GM19467 (cell line): ENCODE measurements around the gene ZBTB46.
"Not testable (repeated sequence)": the region's sequence is repeated elsewhere in the genome, so short reads cannot be mapped to it uniquely, and the experiment has no call there.

Experiments
- ATAC-seq: cut with Tn5 transposase; IDR thresholded peaks from one replicate; pipeline ENCODE4 v1.9.1; 2021; ENCODE audit warnings: mild to moderate bottlenecking, moderate library complexity; ENCODE audit not compliant: unreplicated experiment

Gene ZBTB46

DNA sequence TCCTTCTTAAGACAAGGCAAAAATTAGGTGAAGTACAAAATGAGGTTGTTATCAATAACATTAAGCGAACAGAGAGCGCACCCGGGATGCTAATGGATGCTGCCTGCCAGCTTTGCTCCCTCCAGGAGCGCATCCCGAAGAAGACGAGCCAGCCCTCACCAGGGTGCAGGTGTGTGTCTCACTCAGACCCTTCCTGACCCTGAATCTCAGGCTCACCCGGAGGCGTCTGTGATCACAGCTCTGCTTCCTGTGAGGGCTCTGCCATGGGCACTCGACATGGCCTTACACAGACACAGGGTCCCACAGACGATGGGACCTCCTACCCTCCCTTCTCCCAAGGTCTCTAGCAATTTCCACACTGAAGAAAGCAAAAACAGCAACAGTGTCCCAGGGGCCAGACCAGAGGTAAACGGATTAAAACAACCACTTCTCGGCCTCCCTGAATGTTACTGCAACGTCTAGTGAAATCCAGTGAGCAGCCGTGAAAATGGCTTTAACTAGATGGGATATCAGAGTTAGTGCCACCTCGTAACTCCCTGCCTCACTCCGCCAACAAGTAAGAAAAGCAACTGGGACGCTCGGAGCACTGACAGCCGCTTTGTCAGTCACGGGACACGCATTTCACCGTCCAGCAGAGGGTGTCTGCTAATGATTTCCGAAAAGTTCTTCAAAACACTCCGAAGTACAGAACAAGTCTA lies 11.7 kb downstream of the ZBTB46 start:
- ATAC-seq = no peak

DNA sequence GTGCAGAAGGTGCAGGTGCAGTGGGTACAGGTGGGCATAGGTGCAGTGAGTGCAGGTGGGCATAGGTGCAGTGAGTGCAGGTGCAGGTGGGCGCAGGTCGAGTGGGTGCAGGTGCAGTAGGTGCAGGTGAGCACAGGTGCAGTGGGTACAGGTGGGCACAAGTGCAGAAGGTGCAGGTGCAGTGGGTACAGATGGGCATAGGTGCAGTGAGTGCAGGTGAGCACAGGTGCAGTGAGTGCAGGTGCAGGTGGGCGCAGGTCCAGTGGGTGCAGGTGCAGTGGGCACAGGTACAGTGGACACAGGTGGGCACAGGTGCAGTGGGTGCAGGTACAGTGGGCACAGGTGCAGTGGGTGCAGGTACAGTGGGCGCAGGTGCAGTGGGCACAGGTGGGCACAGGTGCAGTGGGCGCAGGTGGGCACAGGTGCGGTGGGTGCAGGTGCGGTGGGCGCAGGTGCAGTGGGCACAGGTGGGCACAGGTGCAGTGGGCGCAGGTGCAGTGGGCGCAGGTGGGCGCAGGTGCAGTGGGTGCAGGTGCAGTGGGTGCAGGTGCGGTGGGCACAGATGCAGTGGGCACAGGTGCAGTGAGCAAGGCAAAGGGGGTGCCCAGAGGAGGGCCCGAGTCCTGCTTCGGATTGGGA lies 15.3 kb downstream of the ZBTB46 start:
- no peak for ATAC-seq

DNA sequence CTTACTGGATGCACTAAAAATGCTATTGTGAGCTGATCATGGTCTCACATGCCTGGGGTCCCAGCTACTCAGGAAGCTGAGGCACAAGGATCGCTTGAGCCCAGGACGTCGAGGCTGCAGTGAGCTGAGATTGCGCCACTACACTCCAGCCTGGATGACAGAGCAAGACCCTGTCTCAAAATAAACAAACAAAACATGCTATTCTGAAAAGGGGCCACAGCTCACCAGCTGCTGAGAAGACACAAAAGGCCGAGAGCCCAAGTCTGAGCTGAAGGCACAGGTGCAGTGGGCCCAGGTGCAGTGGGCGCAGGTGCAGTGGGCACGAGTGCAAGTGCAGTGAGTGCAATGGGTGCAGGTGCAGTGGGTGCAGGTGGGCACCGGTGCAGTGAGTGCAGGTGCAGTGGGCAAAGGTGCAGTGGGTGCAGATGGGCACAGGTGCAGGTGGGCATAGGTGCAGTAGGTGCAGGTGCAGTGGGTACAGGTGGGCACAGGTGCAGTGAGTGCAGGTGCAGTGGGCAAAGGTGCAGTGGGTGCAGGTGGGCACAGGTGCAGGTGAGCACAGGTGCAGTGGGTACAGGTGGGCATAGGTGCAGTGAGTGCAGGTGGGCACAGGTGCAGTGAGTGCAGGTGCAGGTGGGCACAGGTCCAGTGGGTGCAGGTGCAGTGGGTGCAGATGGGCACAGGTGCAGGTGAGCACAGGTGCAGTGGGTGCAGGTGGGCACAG lies 16.0 kb downstream of the ZBTB46 start:
- no peak for ATAC-seq

DNA sequence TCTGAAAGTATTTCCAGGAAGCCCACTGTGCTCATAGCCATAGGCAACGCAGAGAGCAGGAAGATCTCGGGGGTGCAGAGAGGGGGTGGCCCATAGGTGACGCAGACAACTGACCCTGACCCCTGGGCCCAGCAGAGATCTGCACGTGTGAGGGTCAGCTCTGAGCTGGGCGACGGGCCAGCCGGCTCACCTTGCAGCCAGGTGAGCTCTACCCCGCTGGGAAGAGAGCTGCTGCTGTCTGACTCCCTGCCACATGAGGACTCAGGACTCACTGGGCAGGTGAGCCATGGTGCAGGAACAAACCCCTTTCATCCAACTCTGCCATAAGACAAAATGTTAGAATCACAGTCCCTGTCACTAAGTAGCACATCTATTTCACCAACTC lies 19.6 kb downstream of the ZBTB46 start:
- no peak for ATAC-seq

DNA sequence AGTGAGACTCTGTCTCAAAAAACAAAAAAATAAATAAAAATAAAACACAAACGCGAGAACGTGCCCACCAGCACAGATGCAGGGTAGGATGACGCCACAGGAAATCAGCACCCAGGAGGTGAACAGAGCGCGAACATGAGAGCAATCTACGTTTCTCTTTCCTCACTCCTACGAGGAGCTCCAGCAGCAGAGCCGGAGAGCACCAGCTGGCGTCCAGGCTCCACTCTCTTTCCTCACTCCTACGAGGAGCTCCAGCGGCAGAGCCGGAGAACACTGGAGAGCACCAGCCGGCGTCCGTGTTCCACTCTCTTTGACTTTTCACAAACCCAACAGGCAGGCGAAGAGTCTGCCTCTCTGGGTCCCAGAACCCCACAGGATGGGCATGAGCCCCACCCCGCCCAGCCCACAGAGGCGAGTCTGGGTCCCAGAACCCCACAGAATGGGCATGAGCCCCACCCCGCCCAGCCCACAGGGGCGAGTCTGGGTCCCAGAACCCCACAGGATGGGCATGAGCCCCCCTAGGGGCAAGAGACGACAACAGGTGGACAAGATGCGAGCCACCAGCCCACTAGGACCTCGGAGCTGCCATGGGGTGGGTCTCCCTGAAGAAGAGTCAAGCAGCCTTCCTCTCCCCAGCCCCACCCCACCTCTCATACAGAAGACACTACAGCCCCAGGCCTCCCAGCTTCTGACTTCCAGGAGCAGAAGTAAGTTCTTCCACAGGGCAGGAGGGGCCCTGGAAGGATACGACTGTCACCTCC lies 20.2 kb downstream of the ZBTB46 start:
- ATAC-seq = no peak

DNA sequence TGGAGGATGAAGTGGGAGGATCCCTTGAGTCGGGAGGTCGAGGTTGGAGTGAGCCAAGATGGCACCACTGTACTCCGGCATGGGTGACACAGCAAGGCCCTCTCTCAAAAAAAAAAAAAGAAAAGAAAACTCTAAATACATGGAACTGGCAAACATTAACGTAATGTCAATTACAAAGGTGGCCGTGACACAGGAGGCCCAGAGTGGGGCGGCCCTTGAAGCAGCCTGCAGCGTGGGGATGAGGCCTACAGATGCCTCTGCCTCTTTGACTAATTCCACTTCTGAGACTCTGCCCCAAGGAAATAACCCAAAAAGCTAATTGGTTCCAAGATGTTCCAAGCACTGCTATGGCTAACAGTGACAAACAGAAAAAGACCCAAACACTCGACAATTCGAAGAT lies 21.2 kb downstream of the ZBTB46 start:
- no peak for ATAC-seq

DNA sequence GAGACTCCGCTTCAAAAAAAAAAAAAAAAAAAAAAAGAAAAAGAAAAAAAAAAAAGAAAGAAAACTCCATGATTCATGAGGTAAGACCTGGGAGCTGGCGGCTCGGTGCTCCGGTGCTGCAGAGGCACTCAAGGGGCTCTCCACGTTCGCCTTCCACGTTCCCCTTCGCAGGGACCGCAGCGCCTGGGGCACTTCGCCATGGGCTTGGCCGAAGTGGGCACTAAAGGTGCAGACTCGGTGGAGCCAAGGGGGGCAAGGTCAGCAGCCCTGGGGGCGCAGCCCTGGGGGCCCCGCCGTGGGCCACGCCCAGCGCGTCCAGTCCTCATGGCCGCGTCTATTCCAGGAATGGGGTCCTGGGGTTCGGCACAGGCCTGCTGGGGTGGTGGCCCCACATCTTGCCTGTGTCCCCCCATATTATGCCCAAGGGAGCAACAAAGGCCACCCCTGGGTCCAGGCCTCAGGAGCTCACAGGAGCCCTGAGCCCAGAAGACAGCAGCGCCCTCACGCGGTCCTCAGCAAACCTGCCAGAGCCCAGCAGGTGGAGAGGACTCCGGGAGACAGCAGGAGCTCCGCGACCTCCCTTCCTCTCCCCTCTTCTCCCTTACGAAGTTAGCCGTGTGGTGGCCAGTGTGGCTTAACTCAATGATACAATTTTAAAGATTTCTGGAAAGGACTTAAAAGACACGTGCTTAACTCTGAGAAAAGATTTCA lies 21.9 kb downstream of the ZBTB46 start:
- ATAC-seq = no peak

DNA sequence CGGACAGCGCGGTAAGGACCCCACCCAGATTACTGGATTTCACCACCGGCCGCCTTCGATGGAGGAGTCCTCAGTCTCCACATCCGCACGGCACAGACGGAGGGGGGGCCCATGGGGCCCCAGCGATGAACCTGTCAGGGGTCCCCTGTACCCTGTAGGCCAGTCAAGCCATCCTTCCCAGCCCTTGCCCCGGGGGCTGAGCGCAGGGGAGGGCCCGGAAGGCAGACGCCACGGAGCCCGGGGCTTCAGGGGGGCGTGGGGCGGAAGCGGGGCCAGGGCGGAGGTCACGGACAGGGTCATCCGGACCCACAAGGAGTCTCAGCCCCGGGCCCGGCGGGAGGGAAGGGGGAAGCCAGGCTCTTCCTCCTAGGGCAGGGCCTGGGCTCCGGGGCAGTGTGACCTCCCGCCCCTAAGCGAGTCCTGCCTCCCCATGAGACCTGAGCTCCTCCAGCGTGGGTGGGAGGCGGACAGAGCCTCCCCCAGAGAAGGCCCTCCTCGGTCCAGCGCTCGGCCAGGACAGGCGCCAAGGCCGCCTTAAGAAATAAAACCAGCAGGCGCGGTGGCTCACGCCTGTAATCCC lies 22.8 kb downstream of the ZBTB46 start:
- ATAC-seq = no peak

DNA sequence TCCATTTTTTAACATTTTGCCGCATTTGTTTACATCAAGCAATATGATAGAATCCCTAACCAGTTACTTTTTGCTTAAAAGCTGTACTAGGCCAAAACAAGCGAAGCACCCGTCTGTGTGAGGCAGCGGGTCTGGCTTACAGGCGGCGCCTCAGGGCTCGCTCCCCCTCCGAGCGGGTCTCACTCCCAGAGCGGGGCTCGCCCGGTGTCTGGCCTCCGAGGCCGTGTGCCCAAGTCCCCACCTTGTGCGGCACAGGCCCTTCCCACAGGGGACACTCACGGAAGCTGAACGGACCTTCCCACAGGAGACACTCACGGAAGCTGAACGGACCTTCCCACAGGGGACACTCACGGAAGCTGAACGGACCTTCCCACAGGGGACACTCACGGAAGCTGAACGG lies 23.4 kb downstream of the ZBTB46 start:
- no peak for ATAC-seq

DNA sequence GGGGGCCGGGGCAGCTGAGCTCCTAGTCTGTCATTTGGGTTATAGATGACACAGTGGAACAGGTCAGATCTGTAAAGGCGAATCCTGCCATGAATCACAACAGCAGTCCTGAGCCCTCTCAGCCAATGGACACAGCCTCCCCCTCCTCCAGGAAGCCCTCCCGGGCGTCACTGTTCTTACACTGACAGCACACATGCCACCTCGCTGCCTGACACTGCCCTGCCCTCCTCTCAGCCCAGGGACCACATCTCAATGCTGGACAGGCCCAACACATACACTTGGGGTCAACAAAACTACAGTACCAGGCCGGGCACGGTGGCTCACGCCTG lies 26.8 kb downstream of the ZBTB46 start:
- ATAC-seq = no peak

DNA sequence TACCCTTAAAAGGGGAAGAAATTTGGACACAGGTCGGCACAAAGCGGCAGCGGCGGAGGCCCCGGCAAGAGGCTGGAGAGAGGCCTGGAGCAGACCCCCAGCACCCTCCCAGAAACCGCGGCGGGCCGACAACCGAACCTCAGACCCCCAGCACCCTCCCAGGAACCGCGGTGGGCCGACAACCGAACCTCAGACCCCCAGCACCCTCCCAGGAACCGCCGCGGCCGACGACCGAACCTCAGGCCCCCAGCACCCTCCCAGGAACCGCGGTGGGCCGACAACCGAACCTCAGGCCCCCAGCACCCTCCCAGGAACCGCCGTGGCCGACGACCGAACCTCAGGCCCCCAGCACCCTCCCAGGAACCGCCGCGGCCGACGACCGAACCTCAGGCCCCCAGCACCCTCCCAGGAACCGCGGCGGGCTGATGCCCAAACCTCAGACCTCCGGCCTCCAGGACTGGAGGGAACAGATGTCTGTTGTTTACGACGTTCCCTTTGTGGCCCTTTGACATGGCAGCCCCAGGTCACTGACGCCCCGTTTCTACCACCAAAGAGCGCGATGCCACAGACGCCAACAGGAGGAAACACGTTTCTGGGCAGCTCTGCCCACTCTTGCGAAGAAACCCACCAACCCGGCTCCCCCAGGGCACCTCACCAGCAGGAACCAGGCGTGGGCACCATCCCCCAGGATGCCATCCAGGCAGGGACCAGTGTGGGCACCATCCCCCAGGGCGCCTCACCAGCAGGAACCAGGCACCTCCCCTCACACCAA lies 28.4 kb downstream of the ZBTB46 start:
- no peak for ATAC-seq

DNA sequence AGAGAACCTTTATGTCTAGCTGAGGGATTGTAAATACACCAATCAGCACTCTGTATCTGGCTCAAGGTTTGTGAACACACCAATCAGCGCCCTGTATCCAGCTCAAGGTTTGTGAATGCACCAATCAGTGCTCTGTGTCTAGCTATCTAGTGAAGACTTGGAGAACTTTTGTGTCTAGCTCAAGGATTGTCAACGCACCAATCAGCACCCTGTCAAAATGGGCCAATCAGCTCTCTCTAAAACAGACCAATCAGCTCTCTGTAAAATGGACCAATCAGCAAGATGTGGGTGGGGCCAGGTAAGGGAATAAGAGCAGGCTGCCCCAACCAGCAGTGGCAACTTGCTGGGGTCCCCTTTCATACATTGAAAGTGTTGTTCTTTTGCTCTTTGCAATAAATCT lies 29.9 kb downstream of the ZBTB46 start:
- not testable (repeated sequence) for ATAC-seq

DNA sequence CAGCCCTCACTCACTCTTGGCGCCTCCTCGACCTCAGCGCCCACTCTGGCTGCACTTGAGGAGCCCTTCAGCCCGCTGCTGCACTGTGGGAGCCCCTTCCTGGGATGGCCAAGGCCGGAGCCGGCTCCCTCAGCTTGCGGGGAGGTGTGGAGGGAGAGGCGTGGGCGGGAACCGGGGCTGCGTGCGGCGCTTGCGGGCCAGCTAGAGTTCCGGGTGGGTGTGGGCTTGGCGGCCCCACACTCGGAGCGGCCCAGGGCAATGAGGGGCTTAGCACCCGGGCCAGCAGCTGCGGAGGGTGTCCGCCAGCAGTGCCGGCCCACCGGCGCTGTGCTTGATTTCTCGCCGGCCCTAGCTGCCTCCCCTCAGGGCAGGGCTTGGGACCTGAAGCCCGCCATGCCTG lies 30.7 kb downstream of the ZBTB46 start:
- not testable (repeated sequence) for ATAC-seq

DNA sequence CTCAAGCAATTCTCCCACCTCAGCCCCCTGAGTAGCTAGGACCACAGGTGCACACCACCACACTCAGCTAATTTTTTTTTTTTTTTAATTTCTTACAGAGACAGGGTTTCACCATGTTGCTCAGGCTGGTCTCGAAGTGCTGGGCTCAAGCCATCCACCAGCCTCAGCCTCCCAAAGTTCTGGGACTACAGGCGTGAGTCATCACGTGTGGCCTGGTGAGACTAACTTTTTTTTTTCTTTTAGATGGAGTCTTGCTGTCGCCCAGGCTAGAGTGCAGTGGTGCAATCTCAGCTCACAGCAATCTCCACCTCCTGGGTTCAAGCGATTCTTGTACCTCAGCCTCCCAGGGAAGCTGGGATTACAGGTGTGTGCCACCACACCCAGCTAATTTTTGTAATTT lies 31.9 kb downstream of the ZBTB46 start:
- not testable (repeated sequence) for ATAC-seq

DNA sequence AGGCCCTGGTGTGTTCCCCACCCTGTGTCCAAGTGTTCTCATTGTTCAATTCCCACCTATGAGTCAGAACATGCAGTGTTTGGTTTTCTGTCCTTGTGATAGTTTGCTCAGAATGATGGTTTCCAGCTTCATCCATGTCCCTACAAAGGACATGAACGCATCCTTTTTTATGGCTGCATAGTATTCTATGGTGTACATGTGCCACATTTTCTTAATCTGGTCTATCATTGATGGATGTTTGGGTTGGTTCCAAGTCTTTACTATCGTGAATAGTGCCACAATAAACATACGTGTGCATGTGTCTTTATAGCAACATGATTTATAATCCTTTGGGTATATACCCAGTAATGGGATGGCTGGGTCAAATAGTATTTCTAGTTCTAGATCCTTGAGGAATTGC lies 33.9 kb downstream of the ZBTB46 start:
- ATAC-seq = not testable (repeated sequence)

DNA sequence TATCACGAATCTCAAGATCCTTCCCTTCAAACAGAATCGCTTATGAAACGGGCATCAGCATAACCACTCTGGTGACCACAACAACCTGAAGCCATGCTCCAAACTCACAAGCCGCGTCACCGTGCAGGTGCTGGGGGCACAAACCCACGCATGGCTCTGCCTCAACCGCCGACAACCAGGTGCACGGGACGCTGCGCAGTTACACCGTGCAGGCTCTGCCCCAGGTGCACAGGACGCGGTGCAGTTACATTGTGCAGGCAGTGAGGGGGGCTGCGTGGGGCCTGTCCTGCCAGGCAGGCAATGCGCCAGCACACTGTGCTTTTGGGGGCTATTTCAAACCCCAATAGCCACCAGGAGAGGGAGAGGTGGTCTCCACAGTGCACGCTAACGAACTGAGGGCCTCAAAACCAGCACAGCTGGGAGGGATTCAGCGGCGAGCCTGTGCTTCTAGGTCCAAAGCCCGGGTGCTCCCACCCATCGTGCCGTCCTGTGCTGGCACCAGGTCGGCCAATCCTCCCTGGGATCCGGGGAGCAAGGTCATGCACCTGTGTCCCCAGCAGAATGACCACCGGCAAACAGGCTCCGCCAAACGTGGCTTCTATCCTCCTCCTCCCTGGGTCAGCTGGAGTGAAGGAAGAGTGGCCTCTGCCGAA lies 35.8 kb downstream of the ZBTB46 start:
- no peak for ATAC-seq

DNA sequence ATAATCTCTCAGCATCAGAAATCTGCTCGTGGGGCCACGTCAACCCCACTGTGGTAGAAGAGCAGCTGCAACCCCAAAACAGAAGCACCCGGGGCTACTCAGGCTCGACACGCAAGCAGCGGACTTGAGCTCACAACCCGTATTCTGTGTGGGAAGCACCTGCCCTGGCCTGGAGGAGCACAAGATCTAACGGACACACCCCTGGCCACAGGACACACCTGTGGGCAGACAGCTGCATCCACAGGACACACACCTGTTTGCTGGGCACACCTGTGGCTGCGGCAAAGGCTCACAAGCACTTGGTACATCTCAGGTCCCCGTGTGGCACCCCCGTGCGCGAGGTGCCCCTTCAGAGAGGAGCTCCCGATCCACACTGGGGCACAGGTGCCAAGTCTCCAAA lies 36.5 kb downstream of the ZBTB46 start:
- no peak for ATAC-seq

DNA sequence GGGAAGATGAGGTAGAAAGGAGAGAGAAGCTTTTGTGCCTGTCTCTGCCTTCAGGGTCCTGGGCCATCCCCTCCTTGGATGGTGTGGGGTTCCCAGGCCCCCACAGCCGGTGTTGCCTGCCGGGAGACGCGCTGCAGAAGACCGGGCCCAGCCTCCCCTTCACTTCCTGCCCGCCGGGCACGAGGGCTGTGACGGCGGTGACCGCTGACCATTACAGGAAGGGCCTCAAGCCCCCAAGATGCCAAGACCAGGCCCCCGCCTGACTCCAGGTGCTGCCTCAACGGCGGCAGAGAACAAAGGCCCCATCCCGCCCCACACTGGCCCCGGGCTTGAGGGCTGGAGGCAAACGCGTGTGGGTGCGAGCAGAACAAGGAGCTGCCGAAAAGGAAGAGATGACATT lies 38.2 kb downstream of the ZBTB46 start:
- no peak for ATAC-seq

DNA sequence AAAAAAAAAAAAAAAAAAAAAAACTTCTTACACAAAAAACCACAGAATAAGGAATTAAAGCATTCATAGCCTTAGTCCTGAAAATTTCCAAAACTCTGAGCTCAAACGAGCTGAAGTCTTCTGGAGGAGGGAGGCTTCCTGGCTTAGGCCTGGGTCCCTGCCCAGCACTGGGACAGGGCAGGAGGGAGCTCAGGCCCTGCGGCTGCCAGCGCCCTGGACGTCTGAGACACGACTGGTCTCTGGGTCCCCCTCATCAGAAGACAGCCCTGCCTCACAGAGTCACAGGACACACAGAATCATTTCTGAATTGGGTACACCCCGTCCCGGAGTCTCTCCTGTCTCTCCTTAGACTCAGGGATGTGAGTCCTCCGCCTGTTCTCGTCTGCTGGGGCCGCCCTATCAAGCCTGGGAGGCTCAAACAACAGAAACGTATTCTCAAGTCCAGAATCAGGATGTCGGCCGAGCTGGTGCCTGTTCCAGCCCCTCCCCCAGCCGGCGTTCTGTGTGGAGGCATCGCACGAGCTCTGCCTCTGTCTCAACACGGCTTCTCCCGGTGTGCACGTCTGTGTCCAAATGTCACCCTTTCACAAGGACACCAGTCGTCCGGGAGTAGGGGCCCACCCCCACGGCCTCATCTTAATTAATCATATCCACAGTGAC lies 39.4 kb downstream of the ZBTB46 start:
- ATAC-seq = no peak
